Stimulated activated CD8-positive, alpha-beta memory T cell treated with anti-CD3 and anti-CD28 coated beads, Interleukin-7, amount 100 ng/mL, for 48 hours (primary cell): ENCODE data around the gene NSD1.
A peak's percentile ranks its signal among the peaks of the same experiment; 100 is the strongest.

ENCODE experiments used
- DNase-seq, 2 donors: peaks; one replicate each; pipeline ENCODE4 v3.0.0-alpha.2; 2020; ENCODE audit warnings: low read depth in 1 of 2; ENCODE audit errors: extremely low read depth in 1 of 2

NSD1 gene

GRCh38 chr5:177133096-177133852 lies at the start of gene NSD1:
Gene NSD1 (plus strand): TSS chr5:177133773. CDS start chr5:177135104, 1,331 bp downstream.
- peak; percentile 81 to 82 for DNase-seq

- DNase-seq, result no peak
Measured at GRCh38 chr5:177084175-177084574, 49.4 kb upstream of the NSD1 start.

- no peak for DNase-seq
Measured at GRCh38 chr5:177085985-177086653, 47.5 kb upstream of the NSD1 start.

- DNase-seq, result peak; percentile 26 to 34
Measured at GRCh38 chr5:177086654-177087397, 46.7 kb upstream of the NSD1 start, which contains the start of gene FGFR4. Gene FGFR4 (plus strand): TSS chr5:177086915. CDS start chr5:177089603, 2,688 bp downstream.

GRCh38 chr5:177087398-177088005 lies 46.1 kb upstream of the NSD1 start:
- DNase-seq, result no peak

- DNase-seq, result no peak
Measured at GRCh38 chr5:177089127-177089526, 44.4 kb upstream of the NSD1 start.

- no peak for DNase-seq
Measured at GRCh38 chr5:177089825-177090641, 43.5 kb upstream of the NSD1 start.

GRCh38 chr5:177090813-177091212 lies 42.8 kb upstream of the NSD1 start:
- no peak for DNase-seq

- DNase-seq, result no peak
Measured at GRCh38 chr5:177091232-177091631, 42.3 kb upstream of the NSD1 start.

- no peak for DNase-seq
Measured at GRCh38 chr5:177092178-177093081, 41.1 kb upstream of the NSD1 start.

GRCh38 chr5:177093082-177093712 lies 40.4 kb upstream of the NSD1 start:
- DNase-seq, result no peak

GRCh38 chr5:177093803-177094202 lies 39.8 kb upstream of the NSD1 start:
- no peak for DNase-seq

- no peak for DNase-seq
Measured at GRCh38 chr5:177094224-177095087, 39.1 kb upstream of the NSD1 start.

GRCh38 chr5:177095088-177095669 lies 38.4 kb upstream of the NSD1 start:
- DNase-seq, result no peak

GRCh38 chr5:177096162-177097015 lies 37.2 kb upstream of the NSD1 start:
- no peak for DNase-seq
